GM21717 (cell line): ENCODE data around the gene SLC35F4.
"Not testable (repeated sequence)": the region's sequence is repeated elsewhere in the genome, so short reads cannot be mapped to it uniquely, and the experiment has no call there.

ENCODE experiments used
- ATAC-seq: cut with Tn5 transposase; IDR thresholded peaks from one replicate; pipeline ENCODE4 v1.9.1; 2021; ENCODE audit warnings: mild to moderate bottlenecking, moderate library complexity; ENCODE audit not compliant: unreplicated experiment

SLC35F4 gene

GRCh38 chr14:57809808-57810207 lies 56.1 kb downstream of the SLC35F4 start:
- no peak for ATAC-seq

GRCh38 chr14:57797160-57797559 lies 68.7 kb downstream of the SLC35F4 start:
- no peak for ATAC-seq

DNA sequence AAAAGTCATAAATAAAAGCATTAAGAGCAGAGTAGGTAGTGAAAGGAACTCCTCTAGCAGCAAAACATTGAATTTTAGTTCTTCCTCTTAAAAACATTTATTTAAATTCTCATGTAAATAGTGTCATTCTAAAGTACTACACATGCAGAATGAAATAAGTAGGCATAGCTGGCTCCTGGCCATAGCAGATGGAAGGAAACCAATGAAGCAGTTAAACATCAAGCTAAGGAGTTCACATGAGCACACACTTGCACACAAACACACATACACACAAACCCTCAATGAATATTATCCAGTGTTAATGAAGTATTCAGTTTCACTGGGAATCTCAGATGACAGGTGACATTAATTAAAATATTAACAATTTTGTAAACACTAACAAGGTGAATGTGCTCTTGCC lies 69.3 kb downstream of the SLC35F4 start:
- no peak for ATAC-seq

GRCh38 chr14:57785058-57785457 lies 80.8 kb downstream of the SLC35F4 start:
- no peak for ATAC-seq

- ATAC-seq: no peak
Measured at GRCh38 chr14:57771801-57772200, 94.1 kb downstream of the SLC35F4 start.

- no peak for ATAC-seq
Measured at GRCh38 chr14:57769863-57770523, 95.9 kb downstream of the SLC35F4 start.

DNA sequence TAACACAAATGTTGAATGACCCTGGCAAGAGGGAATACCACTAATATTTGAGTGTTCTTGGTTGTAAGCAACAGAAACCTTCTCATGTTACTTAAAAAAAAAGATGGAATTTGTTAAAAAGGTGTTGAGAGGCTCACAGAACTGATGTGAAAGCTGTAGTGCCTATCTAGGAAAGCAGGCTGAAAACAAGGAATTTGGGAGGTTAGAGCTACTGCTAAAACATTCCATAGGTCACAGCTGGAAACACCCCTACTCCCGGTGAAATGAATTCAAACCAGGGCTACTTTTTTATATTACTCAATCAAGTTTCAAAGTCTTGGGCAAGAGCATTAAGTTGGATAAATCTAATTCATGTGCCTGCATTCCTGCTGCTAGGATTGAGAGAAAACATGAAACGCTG lies 104.1 kb downstream of the SLC35F4 start:
- ATAC-seq: no peak

GRCh38 chr14:57760896-57761295 lies 105.0 kb downstream of the SLC35F4 start:
- no peak for ATAC-seq

- ATAC-seq: no peak
Measured at GRCh38 chr14:57755018-57755521, 110.8 kb downstream of the SLC35F4 start.

DNA sequence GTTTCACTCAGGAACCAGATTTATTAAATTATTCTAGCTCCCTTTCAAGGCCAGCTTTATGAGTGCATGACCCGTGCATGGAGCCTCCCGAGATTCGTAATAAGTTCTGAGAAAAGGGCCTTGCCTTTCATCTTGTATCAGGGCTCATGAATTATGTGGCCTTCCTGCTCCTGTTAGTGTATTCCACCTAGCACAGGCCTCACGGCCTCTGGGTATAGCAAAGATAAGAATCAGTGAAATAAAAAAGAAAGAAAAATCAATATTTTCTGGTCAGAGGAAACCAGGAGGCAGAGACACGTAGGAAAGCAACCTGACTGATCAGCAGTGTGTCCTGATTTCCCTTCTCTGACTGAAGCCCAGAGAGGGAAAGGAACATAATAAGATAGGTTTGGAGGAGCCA lies 111.4 kb downstream of the SLC35F4 start:
- no peak for ATAC-seq

DNA sequence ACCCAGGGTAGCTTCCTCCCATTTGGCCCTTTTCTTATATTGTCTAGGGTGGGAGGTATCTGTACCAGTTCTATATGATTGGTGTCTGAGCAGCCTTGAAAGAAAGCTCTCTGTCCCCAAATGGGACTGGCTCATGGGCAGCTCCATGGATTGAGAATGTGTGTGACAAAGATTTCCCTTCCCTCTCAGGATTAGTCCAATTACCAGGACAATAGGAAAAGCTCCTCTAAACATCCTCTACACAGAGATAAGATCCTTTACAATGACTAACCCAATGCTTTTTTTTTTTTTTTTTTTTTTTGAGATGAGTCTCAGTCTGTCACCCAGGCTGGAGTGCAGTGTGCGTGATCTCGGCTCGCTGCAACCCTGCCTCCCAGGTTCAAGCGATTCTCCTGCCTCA lies 112.1 kb downstream of the SLC35F4 start:
- no peak for ATAC-seq

GRCh38 chr14:57752142-57752695 lies 113.7 kb downstream of the SLC35F4 start:
- not testable (repeated sequence) for ATAC-seq

DNA sequence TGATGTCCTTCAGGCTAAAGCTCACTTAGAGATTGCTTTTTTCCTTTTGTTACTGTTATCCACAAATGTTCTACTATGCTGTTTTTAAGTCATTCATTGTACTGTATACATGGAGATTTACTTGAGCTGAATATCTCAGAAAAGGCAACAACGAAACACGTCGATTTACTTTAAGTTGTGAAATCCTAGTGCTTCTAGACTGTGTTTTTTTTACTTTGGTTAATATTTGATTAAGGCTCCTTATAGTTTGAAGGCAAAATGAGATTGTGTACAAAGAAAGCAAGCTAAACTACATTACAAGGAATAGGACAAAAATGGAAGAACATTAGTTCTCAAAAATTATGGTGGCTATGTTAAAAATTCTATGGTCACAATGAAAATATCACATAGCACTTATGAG lies 114.5 kb downstream of the SLC35F4 start:
- ATAC-seq: no peak

- ATAC-seq: no peak
Measured at GRCh38 chr14:57749267-57749666, 116.6 kb downstream of the SLC35F4 start.

- no peak for ATAC-seq
Measured at GRCh38 chr14:57748279-57748678, 117.6 kb downstream of the SLC35F4 start.

- ATAC-seq: no peak
Measured at GRCh38 chr14:57747036-57747435, 118.9 kb downstream of the SLC35F4 start.

DNA sequence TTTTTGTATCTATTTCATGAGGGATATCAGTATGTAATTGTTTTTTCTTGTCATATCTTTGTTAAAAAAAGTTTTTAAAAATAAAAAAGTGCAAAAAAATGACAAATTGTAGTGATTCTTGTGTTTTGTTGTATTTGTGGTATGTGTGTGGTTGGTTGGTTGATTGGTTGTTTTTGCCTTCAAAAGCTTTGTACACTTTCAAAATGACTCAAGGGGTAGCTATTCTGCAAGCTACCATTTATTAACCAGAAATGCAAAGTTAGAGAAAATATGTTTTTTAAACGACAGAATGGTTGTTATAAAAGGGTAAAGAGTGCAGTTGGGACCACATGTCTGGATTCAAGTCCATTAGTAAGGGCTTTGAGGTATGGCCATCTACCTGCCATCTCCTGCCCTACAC lies 119.3 kb downstream of the SLC35F4 start:
- ATAC-seq: no peak

DNA sequence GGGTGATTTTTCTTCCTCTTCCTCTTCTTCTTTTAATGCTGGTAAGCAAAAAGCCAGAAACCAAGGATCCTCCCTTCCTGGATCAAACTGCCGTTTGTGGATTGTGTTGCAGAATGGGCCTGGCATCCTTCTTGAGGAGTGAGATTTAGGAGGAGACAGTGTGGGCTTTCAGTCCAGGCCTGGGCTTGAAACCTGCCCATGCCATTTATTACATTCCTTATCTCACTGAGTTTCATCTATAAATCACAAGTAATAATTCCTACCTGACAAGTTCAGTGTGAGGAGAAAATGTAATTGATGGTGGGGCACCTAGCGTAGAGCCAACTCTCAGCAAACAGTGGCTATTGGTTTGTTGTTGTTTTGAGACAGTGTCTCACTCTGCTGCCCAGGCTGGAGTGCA lies 126.4 kb downstream of the SLC35F4 start:
- ATAC-seq: no peak

DNA sequence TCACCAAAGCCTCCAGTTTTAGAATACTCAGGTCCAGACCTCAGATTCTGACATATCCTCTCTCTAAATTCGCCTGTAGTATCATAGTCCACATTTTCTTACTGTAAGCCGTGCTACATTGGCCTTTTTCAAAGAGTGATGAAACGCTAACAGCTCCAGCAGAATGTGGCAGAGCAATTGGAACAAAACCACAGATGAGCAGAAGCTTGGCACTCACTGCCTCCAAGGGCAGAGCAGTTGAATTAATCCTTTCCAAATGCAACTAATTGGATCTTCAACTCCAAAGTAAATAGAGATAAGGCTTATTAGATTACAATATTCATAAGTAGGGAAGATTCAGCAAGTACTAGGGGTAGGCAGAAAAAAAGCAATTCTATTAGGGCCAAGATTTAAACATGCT lies 128.3 kb downstream of the SLC35F4 start:
- no peak for ATAC-seq

DNA sequence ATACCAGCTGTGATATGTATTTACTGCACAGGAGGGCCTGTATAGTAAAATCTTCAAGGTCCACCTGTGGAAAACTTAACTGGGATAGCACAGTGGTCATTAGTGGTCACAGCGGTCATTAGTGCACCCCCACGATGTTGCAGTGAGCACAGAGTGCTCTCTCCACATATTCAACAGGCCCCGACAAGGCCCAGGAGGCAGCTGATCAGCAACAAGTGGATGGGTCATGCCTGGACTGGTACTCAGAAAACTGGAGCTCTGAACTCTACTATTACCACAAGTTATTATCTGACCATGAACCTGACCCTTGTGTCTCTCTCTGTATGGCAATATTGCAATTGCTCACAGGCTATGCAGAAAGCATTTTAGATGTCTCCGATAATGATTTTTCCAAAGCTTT lies 129.5 kb downstream of the SLC35F4 start:
- no peak for ATAC-seq

DNA sequence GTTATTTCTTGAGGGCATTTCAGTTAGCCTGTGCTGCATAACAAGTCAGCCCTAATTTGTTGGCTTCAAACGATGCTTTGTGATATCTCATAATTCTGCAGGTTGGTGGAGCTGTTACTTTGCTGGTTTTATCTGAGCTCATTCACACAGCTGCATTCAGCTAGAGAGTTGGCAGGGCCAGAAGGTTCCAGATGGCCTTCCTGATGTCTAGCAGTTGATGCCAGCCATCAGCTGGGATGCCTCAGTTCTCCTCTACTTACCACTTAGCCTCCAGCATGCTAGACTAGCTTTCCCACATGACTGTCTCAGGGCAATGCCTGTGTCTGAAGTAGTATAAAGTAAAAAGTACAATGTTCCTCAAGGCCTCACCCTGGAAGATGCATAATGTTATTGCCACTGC lies 130.6 kb downstream of the SLC35F4 start:
- ATAC-seq: no peak

DNA sequence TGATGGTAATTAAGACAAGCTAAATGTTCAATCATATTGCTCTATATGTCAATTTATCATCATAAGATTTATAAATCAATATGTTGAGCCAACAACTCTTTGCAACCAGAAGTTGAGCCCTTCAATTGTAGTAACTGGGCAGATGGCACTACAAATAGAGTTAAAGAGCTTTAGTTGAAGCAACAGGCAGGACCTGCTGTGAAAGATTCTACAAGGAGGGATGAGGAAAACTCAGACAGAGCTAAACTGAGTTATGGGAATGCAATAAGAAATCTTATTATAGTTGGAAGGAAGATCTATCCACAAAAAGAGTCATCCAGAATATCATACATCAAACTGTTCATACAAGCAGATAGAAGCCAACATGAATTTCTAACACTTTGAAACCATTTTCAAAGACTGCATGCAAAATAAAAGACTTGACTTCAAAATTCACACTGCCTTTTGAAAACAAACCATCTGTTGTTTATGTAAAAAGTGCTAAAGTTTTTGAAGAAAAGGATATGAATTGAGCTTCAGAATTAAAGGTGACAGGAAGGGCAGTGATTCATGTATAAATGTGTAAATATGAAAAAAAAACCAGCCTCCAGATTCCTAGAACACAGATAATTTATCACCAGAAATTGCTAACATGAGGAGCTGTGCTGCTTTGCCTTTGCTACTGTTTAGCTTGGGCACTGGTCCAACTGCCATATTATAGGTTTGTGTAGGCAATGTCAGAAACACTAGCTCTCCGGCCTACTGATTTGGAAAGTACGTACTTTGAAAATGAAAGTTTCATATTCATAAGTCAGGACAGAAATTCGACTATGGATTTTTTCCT lies 133.2 kb downstream of the SLC35F4 start:
- no peak for ATAC-seq
